ENCODE results near the gene PRSS27.

Gene PRSS27

DNA sequence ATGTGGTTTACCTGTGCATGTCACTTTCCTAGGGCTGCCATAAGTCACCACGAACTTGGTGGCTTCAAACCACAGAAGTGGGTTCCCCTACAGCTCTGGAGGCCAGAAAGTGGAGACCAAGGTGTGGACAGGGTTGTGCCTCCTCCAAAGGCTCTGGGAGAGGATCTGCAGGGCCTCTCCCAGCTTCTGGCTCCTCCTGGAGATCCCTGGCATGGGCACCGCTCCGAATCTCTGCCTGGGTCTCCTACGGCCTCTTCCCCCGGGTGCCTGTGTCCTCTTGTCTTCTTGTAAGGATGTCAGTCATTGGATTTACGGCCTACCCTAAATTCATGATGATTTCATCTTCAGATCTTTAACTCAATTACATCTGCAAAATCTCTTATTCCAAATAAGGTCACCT is 29.9 kb upstream of the PRSS27 start:
- no peak for DNase-seq

DNA sequence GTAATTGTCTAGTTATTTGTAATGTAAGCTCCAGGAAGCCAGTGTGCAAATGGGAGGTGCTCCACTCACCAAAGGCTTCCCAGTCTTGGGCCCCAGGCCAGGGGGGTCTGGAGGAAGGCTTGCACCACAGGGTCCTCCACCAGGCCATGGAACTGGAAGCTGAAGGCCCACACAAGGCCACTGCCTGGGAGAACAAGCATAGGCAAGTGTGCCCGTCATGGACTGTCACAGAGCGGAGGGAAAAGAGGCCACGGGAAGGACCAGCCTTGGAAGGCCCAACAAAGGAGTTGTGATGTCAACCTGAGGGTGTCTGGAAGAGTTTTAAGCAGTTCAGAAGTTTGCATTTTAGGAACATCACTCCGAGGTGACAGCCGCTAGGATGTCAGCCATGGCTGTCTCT is 29.5 kb upstream of the PRSS27 start:
- no peak for DNase-seq

DNA sequence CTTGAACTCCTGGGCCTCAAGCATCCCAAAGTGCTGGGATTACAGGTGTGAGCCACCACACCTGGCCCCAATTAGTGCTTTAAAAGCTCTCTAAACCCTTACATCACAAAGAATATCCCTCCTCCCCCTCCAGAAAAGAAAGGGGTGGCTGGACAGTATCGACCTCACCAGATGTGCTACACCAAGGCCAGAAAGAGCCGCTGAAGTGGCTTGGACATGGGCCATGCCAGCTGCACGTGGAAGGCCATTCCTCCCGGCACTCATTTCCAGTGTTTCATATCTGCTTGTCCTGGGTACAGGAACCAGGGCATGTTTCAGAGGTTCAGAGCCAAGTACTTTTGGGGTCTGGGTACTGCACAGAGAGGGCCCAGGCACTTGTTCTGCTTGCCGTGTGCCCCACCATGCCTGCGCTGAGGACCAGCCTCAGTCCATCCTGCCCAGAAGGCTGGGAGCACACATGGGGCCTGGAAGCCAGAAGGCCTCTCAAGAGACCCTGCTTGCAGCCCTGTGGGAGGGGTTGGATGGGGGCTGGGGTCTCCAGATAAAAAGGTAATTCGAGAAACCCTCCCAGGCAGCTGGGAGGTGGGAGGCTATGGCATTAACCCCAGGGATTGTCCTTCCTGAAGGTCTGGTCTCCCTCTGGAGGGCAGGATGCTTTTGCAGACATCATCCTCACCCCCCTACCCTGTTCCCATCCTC is 28.9 kb upstream of the PRSS27 start:
- no peak for DNase-seq

- no peak for DNase-seq
Measured at GRCh38 chr16:2745961-2746360, 25.9 kb upstream of the PRSS27 start.

DNA sequence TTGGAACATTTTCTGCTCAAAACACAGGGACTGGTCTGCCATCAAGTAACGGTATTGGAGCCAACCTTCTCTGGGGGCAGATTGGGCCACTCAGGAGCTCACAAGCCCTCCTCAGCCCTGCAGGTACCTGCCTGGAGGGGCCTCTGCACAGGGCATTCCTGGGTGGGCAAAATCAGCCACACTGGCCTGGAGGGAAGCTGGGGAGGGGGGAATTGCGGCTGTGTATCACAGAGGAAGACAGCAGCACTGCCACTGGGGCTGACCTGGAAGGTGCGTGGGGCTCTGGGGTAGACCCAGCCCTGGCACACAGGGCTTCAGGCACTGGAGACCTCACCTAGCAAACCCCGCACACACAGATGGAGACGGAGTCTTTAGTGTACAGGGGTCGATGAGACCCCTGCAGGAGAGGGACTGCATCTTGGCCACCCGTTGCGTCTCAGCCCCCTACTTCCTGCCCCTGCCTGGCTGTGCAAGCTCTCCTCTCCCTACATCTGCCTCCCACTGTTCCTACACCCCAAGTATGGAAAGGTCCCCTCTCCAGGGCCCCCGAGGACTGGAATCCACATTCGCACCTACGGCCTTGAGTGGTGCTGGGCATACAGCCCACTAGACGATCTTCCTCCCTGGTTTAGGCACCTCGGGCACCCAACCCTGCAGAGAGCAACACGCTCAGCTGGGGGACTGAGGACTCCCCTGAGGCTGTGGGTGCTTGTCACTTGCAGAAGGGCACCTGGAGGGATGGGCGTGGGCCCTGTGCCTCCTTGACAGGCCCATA is 25.3 kb upstream of the PRSS27 start:
- no peak for DNase-seq

- DNase-seq: no peak
Measured at GRCh38 chr16:2744711-2745110, 24.7 kb upstream of the PRSS27 start.

GRCh38 chr16:2743007-2743810 is 23.2 kb upstream of the PRSS27 start:
- no peak for DNase-seq

DNA sequence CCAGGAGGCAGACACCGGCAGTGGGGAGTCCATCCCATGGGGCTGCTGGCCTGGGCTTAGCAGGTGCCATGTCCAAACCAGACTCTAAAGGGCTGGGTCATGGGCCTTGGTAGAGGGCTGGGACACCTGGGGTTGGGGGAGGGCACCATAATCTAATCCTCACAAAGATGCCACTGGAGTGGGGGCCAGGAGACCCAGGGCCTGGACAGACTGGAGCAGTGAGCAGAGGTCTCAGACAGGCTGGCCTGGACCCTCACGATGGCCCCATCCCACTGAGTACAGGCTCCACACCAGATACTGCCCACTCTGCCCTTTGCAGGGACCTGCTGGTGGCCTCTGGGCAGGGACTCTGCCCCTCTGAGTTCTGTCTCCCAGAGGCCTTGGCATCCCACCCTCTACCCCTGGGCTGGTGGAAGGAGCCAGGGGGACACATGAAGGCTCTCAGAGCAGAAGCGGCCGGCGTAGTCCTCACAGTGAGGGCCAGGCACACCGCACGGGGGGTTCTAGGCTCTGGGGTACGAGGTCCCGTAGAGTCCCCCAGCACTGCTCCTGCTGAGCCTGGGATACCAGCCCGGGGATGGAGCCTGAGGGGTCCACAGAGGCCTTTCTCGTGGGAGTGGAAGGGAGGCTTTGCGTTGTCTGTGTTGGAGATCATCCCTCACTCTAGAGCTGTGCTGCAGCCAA is 22.4 kb upstream of the PRSS27 start:
- no peak for DNase-seq

GRCh38 chr16:2741168-2741567 is 21.1 kb upstream of the PRSS27 start:
- DNase-seq: no peak

- no peak for DNase-seq
Measured at GRCh38 chr16:2740476-2740875, 20.5 kb upstream of the PRSS27 start.

DNA sequence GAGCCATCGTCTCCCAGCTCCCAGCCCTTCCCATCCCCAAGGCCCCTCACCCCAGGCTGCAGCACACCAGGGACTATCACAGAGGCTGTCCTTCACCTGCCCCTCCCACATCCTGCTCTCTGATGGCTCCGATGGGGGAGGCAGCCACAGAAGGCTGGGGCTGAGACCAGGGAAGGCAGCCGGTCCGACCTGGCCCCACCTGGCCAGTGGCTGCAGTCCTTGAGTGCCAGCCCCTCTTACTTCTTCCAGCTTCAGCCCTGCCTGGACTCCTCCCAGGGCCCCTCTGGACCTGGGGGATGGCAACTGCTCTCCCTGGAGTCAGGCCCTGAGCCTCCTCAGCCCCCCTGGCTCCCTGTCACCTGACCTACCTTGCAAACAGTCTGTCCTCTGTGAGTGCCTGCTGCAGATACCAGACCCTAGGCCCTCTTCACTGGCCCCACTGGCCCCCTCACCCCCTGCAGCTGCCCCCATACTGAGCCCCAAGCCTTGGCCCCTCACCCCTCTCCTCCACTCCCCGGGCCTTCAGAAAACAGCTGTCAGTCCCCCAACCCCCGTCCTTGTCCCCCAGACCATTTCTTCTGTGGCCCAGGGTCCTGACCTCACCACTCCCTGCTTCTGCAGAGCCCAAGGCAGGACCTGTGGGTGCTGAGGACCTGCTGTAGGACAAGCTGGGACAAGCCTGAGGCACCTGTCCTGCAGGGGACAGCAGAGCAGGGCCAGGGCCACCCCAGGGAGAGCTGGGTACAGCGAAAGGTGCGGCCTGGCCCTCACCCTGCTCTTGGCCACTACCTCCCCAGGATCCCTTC is 19.8 kb upstream of the PRSS27 start:
- no peak for DNase-seq

- no peak for DNase-seq
Measured at GRCh38 chr16:2738615-2739014, 18.6 kb upstream of the PRSS27 start.

GRCh38 chr16:2737895-2738418 is 17.9 kb upstream of the PRSS27 start:
- DNase-seq: no peak

- DNase-seq: no peak
Measured at GRCh38 chr16:2737238-2737605, 17.2 kb upstream of the PRSS27 start.

DNA sequence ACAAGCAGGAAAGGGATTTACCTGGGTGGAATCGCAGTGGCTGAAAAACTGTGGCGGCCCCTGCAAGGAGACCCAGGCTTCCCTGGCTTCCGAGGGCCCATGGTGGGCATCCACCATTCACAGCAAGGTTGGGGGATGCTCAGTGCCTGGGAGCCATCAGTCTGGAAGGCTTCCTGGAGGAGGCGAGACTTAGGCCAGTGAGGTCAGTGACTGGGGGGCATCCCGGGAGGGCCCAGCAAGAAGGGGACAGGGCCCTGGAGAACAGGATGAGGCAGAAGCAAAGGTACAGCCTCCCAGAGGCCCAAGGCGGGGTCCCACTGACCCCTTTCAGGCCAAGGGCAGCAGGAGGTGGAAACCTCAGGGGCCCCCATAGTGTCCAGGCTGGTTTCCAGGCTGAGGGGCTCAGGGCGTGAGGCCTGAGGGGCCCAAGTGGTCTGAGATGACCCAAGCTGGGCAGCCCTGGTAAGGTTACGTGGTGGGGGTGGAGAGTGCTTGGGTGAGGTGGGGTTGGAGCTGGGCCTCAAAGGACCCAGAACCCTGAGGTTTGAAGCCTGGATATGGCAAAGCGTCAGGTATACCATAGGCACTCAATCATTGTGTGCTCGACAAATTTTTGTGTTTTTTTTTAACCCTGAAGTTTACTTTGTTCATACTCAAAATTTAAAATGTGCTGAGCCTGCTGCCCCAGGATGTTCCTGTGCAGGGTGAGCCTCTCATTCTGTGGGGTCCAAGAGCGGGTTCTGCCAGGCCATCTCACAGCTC is 16.6 kb upstream of the PRSS27 start:
- no peak for DNase-seq

DNA sequence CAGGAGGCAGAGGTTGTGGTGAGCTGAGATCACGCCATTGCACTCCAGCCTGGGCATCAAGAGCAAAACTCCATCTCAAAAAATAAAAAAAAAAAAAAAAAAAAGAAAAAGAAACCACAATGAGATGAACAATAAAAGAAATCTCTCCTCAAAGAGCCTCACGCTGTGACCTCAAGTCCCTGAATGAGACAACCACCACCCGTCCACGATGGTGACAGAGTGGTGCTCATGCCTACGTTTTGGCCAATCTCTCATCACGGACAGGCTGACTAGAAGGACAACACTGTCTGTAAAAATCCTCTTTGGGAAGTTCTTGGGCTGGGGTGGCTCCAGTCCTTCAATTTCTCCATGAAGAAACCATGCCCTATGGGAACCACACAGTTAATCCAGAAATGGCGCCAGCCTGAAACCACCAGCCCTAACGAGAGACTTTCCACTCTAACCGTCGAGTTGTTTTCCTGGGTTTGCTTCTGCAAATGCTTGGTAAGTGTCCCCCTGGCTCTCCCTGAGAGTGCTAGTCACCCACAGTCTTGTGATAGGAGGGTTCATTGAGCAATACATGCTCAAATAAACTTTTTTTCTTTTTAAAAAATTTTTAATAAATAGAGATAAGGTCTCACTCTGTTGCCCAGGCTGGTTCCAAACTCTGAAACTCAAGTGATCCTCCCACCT is 15.0 kb upstream of the PRSS27 start:
- DNase-seq: no peak

DNA sequence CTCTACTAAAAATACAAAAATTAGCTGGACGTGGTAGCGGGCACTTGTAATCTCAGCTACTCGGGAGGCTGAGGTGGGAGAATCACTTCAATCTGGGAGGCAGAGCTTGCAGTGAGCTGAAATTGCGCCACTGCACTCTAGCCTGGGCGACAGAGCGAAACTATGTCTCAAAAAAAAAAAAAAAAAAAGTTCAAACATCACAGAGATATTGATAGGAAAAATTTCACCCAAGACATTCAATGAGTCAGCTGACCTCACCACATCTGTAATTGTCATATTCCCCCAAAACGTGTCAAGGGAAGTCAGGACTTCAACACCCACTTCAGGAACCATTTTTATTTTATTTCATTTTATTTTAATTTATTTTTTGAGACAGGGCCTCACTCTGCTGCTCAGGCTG is 8.0 kb upstream of the PRSS27 start:
- no peak for DNase-seq

DNA sequence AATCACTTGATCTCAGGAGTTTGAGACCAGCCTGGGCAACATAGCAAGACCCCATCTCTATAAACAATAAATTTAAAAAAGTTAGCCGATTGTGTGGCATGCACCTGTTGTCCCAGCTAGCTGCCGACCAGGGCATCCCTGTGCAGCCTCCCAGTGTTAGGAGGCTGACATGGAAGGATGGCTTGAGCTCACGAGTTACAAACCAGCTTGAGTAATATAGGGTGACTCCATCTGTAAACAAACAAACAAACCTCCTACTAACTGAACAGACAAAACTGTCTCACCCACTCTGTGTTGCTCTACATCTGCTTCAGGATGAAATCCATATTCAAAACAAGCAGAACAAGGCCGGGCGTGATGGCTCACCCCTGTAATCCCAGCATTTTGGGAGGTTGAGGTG is 6.9 kb upstream of the PRSS27 start:
- no peak for DNase-seq

DNA sequence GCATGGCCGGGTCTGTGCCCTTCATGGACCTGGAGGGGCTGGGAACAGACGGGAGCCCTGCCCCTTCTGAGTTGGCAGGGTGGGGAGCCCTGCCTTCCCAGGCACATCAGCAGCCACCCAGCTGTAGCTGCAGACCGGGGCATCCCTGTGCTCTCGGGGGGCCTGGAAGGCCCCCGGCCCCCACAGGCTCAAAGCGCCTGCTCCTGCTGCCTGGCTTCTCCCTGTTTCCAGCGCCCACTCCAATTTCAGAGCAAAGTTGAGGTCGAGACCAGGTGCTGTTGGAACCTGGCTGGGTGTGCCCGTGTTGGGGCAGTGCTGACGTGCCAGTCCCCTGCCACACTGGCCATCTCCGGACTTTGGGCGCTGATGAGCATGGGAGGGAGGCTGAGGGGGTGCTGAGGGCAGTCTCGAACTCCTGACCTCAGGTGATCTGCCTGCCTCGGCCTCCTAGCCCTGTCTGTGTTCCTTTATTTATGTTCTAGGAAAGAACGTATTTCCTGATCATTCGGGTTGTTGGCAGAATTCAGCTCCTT is 4.9 kb upstream of the PRSS27 start:
- DNase-seq: no peak

DNA sequence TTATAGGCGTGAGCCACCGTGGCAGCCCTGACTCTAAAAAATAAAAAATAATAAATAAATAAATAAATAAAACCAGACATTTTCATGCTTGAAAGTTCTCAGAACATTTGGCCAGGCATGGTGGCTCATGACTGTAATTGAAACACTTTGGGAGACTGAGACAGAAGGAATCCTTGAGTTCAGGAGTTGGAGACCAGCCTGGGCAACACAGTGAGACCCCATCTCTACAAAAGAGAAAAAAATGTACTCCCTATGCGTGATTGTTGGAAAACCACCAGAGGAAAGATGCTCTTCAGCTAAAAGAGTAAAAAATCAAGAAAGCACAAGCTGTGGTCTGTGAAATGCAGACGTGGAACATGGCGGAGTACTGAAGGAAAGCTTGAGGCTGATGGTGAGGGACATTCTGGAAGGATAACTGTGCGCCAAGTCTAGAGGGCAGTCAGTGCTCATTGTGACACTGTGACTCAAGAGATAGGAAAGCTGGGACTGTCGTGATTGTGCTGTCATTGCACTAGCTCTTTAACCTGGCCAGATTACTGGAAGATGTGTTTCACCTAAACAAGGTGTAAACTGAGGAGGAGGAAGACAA is 4.2 kb upstream of the PRSS27 start:
- no peak for DNase-seq
